Measurements from ENCODE around the gene GHRH. TPM values are rescaled to one million over a fixed set of nuclear protein-coding genes. Genes with fewer than 3 reads are reported as not detected.

The GHRH gene
- total RNA-seq, 2 donors from 2014 or later, result not detected

- H3K4me1 Mint-ChIP-seq, result no peaks in the 10 kb centered on the region
- peaks cover 50% of the 10 kb centered on the region for H3K36me3 Mint-ChIP-seq (ENCODE audit: low read depth)
- no peak for ATAC-seq (replicated peaks)
- no peaks in the 10 kb centered on the region for H3K27me3 Mint-ChIP-seq
- no peak overlapping the region for H3K4me3 Mint-ChIP-seq
- no peaks in the 10 kb centered on the region for H3K9me3 Mint-ChIP-seq
- H3K27ac Mint-ChIP-seq, result no peak overlapping the region
These were observed 17.6 kb downstream of the GHRH start for GRCh38 chr20:37243937-37244571.

GRCh38 chr20:37243076-37243936, 18.3 kb downstream of the GHRH start:
- Mint-ChIP-seq H3K36me3 (ENCODE audit: low read depth) (peaks cover 57% of the 10 kb centered on the region), H3K27ac (no peak overlapping the region), H3K4me3 (no peak overlapping the region), H3K27me3 (no peaks in the 10 kb centered on the region), H3K4me1 (no peaks in the 10 kb centered on the region), H3K9me3 (no peaks in the 10 kb centered on the region)
- no peak for ATAC-seq (replicated peaks)

- H3K9me3 Mint-ChIP-seq, result no peaks in the 10 kb centered on the region
- no peak overlapping the region for H3K27ac Mint-ChIP-seq
- no peak for ATAC-seq (replicated peaks)
- no peak overlapping the region for H3K4me3 Mint-ChIP-seq
- H3K36me3 Mint-ChIP-seq (ENCODE audit: low read depth), result peaks cover 63% of the 10 kb centered on the region
- no peaks in the 10 kb centered on the region for H3K4me1 Mint-ChIP-seq
- no peaks in the 10 kb centered on the region for H3K27me3 Mint-ChIP-seq
These were observed 19.1 kb downstream of the GHRH start for GRCh38 chr20:37242503-37242902.

GRCh38 chr20:37240337-37241067, 21.1 kb downstream of the GHRH start:
- ATAC-seq (replicated peaks), result no peak
- H3K9me3 Mint-ChIP-seq, result no peaks in the 10 kb centered on the region
- H3K27ac Mint-ChIP-seq, result peak overlapping the region; percentile 37
- H3K36me3 Mint-ChIP-seq (ENCODE audit: low read depth), result peaks cover 83% of the 10 kb centered on the region
- no peaks in the 10 kb centered on the region for H3K4me1 Mint-ChIP-seq
- H3K27me3 Mint-ChIP-seq, result no peaks in the 10 kb centered on the region
- no peak overlapping the region for H3K4me3 Mint-ChIP-seq

- Mint-ChIP-seq H3K36me3 (ENCODE audit: low read depth) (peaks cover 97% of the 10 kb centered on the region), H3K4me1 (no peaks in the 10 kb centered on the region), H3K27me3 (no peaks in the 10 kb centered on the region), H3K27ac (no peak overlapping the region), H3K9me3 (no peaks in the 10 kb centered on the region), H3K4me3 (no peak overlapping the region)
- ATAC-seq (replicated peaks), result no peak
These were observed 22.6 kb downstream of the GHRH start for GRCh38 chr20:37238935-37239451.

GRCh38 chr20:37238426-37238825, 23.2 kb downstream of the GHRH start:
- Mint-ChIP-seq H3K4me1 (no peaks in the 10 kb centered on the region), H3K4me3 (no peak overlapping the region), H3K27me3 (no peaks in the 10 kb centered on the region), H3K36me3 (ENCODE audit: low read depth) (peaks cover 97% of the 10 kb centered on the region), H3K27ac (no peak overlapping the region), H3K9me3 (no peaks in the 10 kb centered on the region)
- ATAC-seq (replicated peaks), result no peak

GRCh38 chr20:37237656-37238055, 24.0 kb downstream of the GHRH start:
- Mint-ChIP-seq H3K4me1 (no peaks in the 10 kb centered on the region), H3K27me3 (no peaks in the 10 kb centered on the region), H3K27ac (no peak overlapping the region), H3K4me3 (no peak overlapping the region), H3K36me3 (ENCODE audit: low read depth) (peaks cover 97% of the 10 kb centered on the region), H3K9me3 (no peaks in the 10 kb centered on the region)
- ATAC-seq (replicated peaks), result no peak

- Mint-ChIP-seq H3K27ac (no peak overlapping the region), H3K36me3 (ENCODE audit: low read depth) (peaks cover 97% of the 10 kb centered on the region), H3K4me1 (no peaks in the 10 kb centered on the region), H3K4me3 (no peak overlapping the region), H3K9me3 (no peaks in the 10 kb centered on the region), H3K27me3 (no peaks in the 10 kb centered on the region)
- no peak for ATAC-seq (replicated peaks)
These were observed 25.2 kb downstream of the GHRH start for GRCh38 chr20:37236462-37236861.

GRCh38 chr20:37235065-37235464, 26.5 kb downstream of the GHRH start:
- ATAC-seq (replicated peaks), result no peak
- Mint-ChIP-seq H3K27me3 (no peaks in the 10 kb centered on the region), H3K9me3 (no peaks in the 10 kb centered on the region), H3K36me3 (ENCODE audit: low read depth) (peaks cover 97% of the 10 kb centered on the region), H3K4me3 (no peak overlapping the region), H3K27ac (no peak overlapping the region), H3K4me1 (no peaks in the 10 kb centered on the region)

GRCh38 chr20:37234254-37234581, 27.4 kb downstream of the GHRH start:
- Mint-ChIP-seq H3K36me3 (ENCODE audit: low read depth) (peaks cover 97% of the 10 kb centered on the region), H3K27me3 (no peaks in the 10 kb centered on the region), H3K4me1 (no peaks in the 10 kb centered on the region), H3K9me3 (no peaks in the 10 kb centered on the region), H3K4me3 (no peak overlapping the region), H3K27ac (no peak overlapping the region)
- no peak for ATAC-seq (replicated peaks)

- peaks cover 97% of the 10 kb centered on the region for H3K36me3 Mint-ChIP-seq (ENCODE audit: low read depth)
- H3K4me1 Mint-ChIP-seq, result no peaks in the 10 kb centered on the region
- H3K9me3 Mint-ChIP-seq, result no peaks in the 10 kb centered on the region
- no peak for ATAC-seq (replicated peaks)
- no peaks in the 10 kb centered on the region for H3K27me3 Mint-ChIP-seq
- no peak overlapping the region for H3K27ac Mint-ChIP-seq
- H3K4me3 Mint-ChIP-seq, result no peak overlapping the region
These were observed 27.9 kb downstream of the GHRH start for GRCh38 chr20:37233548-37234253.

- Mint-ChIP-seq H3K4me1 (no peaks in the 10 kb centered on the region), H3K4me3 (no peak overlapping the region), H3K27me3 (no peaks in the 10 kb centered on the region), H3K36me3 (ENCODE audit: low read depth) (peaks cover 100% of the 10 kb centered on the region), H3K27ac (peak overlapping the region; percentile 59), H3K9me3 (no peaks in the 10 kb centered on the region)
- no peak for ATAC-seq (replicated peaks)
These were observed 29.5 kb downstream of the GHRH start for GRCh38 chr20:37231947-37232630.

GRCh38 chr20:37230200-37230599, 31.4 kb downstream of the GHRH start:
- ATAC-seq (replicated peaks), result no peak
- no peaks in the 10 kb centered on the region for H3K27me3 Mint-ChIP-seq
- no peak overlapping the region for H3K27ac Mint-ChIP-seq
- H3K4me3 Mint-ChIP-seq, result no peak overlapping the region
- H3K9me3 Mint-ChIP-seq, result no peaks in the 10 kb centered on the region
- H3K4me1 Mint-ChIP-seq, result no peaks in the 10 kb centered on the region
- peaks cover 100% of the 10 kb centered on the region for H3K36me3 Mint-ChIP-seq (ENCODE audit: low read depth)

- Mint-ChIP-seq H3K27ac (peak overlapping the region; percentile 3), H3K36me3 (ENCODE audit: low read depth) (peaks cover 100% of the 10 kb centered on the region)
These were observed 32.3 kb downstream of the GHRH start for GRCh38 chr20:37229357-37229756.

More at GRCh38 chr20:37229357-37229756, 32.3 kb downstream of the GHRH start:
- Mint-ChIP-seq H3K27me3 (no peaks in the 10 kb centered on the region), H3K4me1 (no peaks in the 10 kb centered on the region), H3K9me3 (no peaks in the 10 kb centered on the region), H3K4me3 (no peak overlapping the region)
- no peak for ATAC-seq (replicated peaks)

Measured in activated T-helper 17 cell treated with anti-CD3 and anti-CD28 coated beads, Interleukin-2, amount 50 U/mL, for 72 hours (primary cell).